HepG2 (cell line): ENCODE data around the gene SMPD3. TPM values are rescaled to one million over a fixed set of nuclear protein-coding genes. Genes with fewer than 3 reads are reported as not detected.

Source experiments
- ATAC-seq: fragments of 200-7000 bp; cut with Tn5 transposase; 3 replicates; pipeline ENCODE4 v1.9.1; 2020; ENCODE audit warnings: mild to moderate bottlenecking, moderate library complexity
- BruUV-seq: library from RNA; stranded (reverse); fragments of 400-500 nt; replicated peaks from 2 replicates; lab custom pipeline; 2021; lab: Mats Ljungman, UMichigan
- CTCF ChIA-PET: fragments of 300-600 bp; formaldehyde crosslinking; extraction: SDS; loops from one replicate; lab custom pipeline; 2021; ENCODE audit warnings: low total read pairs, inconsistent platforms, low intra/inter-chr PET ratio; lab: Yijun Ruan, JAX
- POLR2A ChIA-PET: fragments of 350-600 bp; sonication (Branson Sonifier 250); formaldehyde crosslinking; loops from one replicate; lab custom pipeline; 2020; ENCODE audit warnings: antibody characterized with exemption, inconsistent platforms; lab: Yijun Ruan, JAX
- DNase-seq: peaks from one replicate; pipeline ENCODE4 v3.0.0-alpha.2; 2015; ENCODE audit warnings: low spot score
- FAIRE-seq: peaks from 3 replicates; lab custom pipeline; 2011; peaks lifted over from hg19 to GRCh38; lab: Jason Lieb, UNC
- H2AFZ ChIP-seq: one replicate; pipeline ENCODE4 v1.6.1; 2011; ENCODE audit warnings: low read length, inconsistent platforms
- H3K27ac ChIP-seq: fragments of 300-600 bp; 3 replicates; pipeline ENCODE4 v1.8.0; 2011; ENCODE audit warnings: mixed run types, mild to moderate bottlenecking, mixed read lengths, low read length, inconsistent platforms; ENCODE audit not compliant: insufficient read depth; ENCODE audit errors: extremely low read length
- H3K27me3 ChIP-seq, 2 experiments: fragments of 200-600 bp in 1 of 2; 2 replicates in 1 of 2; 3 replicates in 1 of 2; pipeline versions ENCODE4 v1.6.0 to v1.8.0; 2011; ENCODE audit warnings: low read length in 2 of 2, mild to moderate bottlenecking in 2 of 2, moderate library complexity in 2 of 2, inconsistent platforms in 1 of 2; ENCODE audit not compliant: insufficient read depth in 2 of 2, control insufficient read depth in 1 of 2
- H3K36me3 ChIP-seq, 2 experiments: fragments of 200-600 bp in 1 of 2; replicated peaks in 1 of 2; 2 replicates in 1 of 2; 3 replicates in 1 of 2; pipeline versions ENCODE4 v1.5.1 to v1.8.0; 2011; ENCODE audit warnings: low read length in 2 of 2, inconsistent platforms in 1 of 2; ENCODE audit not compliant: insufficient read depth in 2 of 2, control insufficient read depth in 1 of 2
- H3K4me1 ChIP-seq: 2 replicates; pipeline ENCODE4 v1.5.1; 2012; ENCODE audit warnings: low read length, inconsistent platforms; ENCODE audit not compliant: insufficient read depth
- H3K4me2 ChIP-seq: 2 replicates; pipeline ENCODE4 v1.6.0; 2011; ENCODE audit warnings: low read depth, low read length, inconsistent platforms
- H3K4me3 ChIP-seq, 3 experiments: fragments of 200-600 bp in 1 of 3; sonication (generic), shearing (Covaris generic) in 1 of 3; replicated peaks in 1 of 3; 2 replicates each; pipeline ENCODE4 v1.5.1; 2011 to 2016; ENCODE audit warnings: low read length in 3 of 3, inconsistent platforms in 2 of 3, low read depth in 2 of 3, mild to moderate bottlenecking in 2 of 3, control low read depth in 1 of 3, mixed read lengths in 1 of 3; ENCODE audit not compliant: insufficient read depth in 1 of 3
- H3K79me2 ChIP-seq: one replicate; pipeline ENCODE4 v1.6.1; 2011; ENCODE audit warnings: low read length, inconsistent platforms; ENCODE audit not compliant: insufficient read depth
- H3K9ac ChIP-seq: 2 replicates; pipeline ENCODE4 v1.6.0; 2011; ENCODE audit warnings: mild to moderate bottlenecking, low read depth, low read length, inconsistent platforms; ENCODE audit not compliant: insufficient read depth
- H3K9me3 ChIP-seq: 2 replicates; pipeline ENCODE4 v1.5.1; 2012; ENCODE audit warnings: mild to moderate bottlenecking, low read length
- H4K20me1 ChIP-seq: 2 replicates; pipeline ENCODE4 v1.6.0; 2011; ENCODE audit warnings: inconsistent platforms, mild to moderate bottlenecking, low read length, moderate library complexity; ENCODE audit not compliant: insufficient read depth
- FLYWCH1 ChIP-seq: sonication (generic); formaldehyde crosslinking; IDR thresholded peaks from 2 replicates; pipeline ENCODE4 v1.8.1; 2023; ENCODE audit warnings: mild to moderate bottlenecking, missing genetic modification reagents
- FOSL2 ChIP-seq: sonication (generic); formaldehyde crosslinking; IDR thresholded peaks from 2 replicates; pipeline ENCODE4 v1.4.0; 2020; ENCODE audit warnings: missing genetic modification reagents
- HNRNPLL ChIP-seq: fragments of 200-400 bp; formaldehyde crosslinking; IDR thresholded peaks from 2 replicates; pipeline ENCODE4 v1.6.1; 2017; ENCODE audit warnings: mild to moderate bottlenecking, low read depth, low read length; ENCODE audit not compliant: poor library complexity, severe bottlenecking
- HOXA3 ChIP-seq: sonication (generic); formaldehyde crosslinking; IDR thresholded peaks from 2 replicates; pipeline ENCODE4 v1.5.0; 2020; ENCODE audit warnings: missing genetic modification reagents
- PTBP1 ChIP-seq: fragments of 200-400 bp; formaldehyde crosslinking; IDR thresholded peaks from 2 replicates; pipeline ENCODE4 v1.6.1; 2018; ENCODE audit warnings: low read length, low read depth; ENCODE audit not compliant: poor library complexity, severe bottlenecking
- RNF219 ChIP-seq: sonication (generic); formaldehyde crosslinking; IDR thresholded peaks from 2 replicates; pipeline ENCODE4 v1.5.0; 2020; ENCODE audit warnings: mild to moderate bottlenecking, missing genetic modification reagents
- SP2 ChIP-seq: sonication (generic); formaldehyde crosslinking; IDR thresholded peaks from 2 replicates; pipeline ENCODE4 v1.5.1; 2020; ENCODE audit warnings: mild to moderate bottlenecking, missing genetic modification reagents
- TAF15 ChIP-seq: fragments of 200-400 bp; formaldehyde crosslinking; IDR thresholded peaks from one replicate; pipeline ENCODE4 v1.6.1; 2018; ENCODE audit warnings: mild to moderate bottlenecking, low read depth, low read length; ENCODE audit not compliant: poor library complexity, severe bottlenecking
- TRAFD1 ChIP-seq: sonication (generic); formaldehyde crosslinking; IDR thresholded peaks from 2 replicates; pipeline ENCODE4 v1.5.1; 2020; ENCODE audit warnings: missing genetic modification reagents, mild to moderate bottlenecking, borderline replicate concordance
- ZNF160 ChIP-seq: sonication (generic); formaldehyde crosslinking; IDR thresholded peaks from 2 replicates; pipeline ENCODE4 v1.8.0; 2022; ENCODE audit warnings: mild to moderate bottlenecking, inconsistent platforms, missing genetic modification reagents
- ZNF33A ChIP-seq: sonication (generic); formaldehyde crosslinking; IDR thresholded peaks from 2 replicates; pipeline ENCODE4 v1.5.1; 2020; ENCODE audit warnings: missing genetic modification reagents, mild to moderate bottlenecking, moderate library complexity, borderline replicate concordance
- ZNF430 ChIP-seq: sonication (generic); formaldehyde crosslinking; IDR thresholded peaks from 2 replicates; pipeline ENCODE4 v1.9.0; 2021; ENCODE audit warnings: mild to moderate bottlenecking, missing genetic modification reagents
- ZNF503 ChIP-seq: sonication (generic); formaldehyde crosslinking; IDR thresholded peaks from 2 replicates; pipeline ENCODE4 v1.4.0; 2020; ENCODE audit warnings: missing genetic modification reagents
- ZNF530 ChIP-seq: sonication (generic); formaldehyde crosslinking; IDR thresholded peaks from 2 replicates; pipeline ENCODE4 v1.5.0; 2020; ENCODE audit warnings: low read depth, mild to moderate bottlenecking, missing genetic modification reagents
- WGBS: methylation state at CpG from one replicate; pipeline ENCODE4 v1.1.6; 2017; ENCODE audit warnings: low lambda C conversion rate; 5-methylcytosine and 5-hydroxymethylcytosine counted together
- in situ Hi-C: cut with HindIII; loops from 2 replicates; pipeline ENCODE4 v1.10.0; 2017; ENCODE audit warnings: low pct_unique_long_range_greater_than_20kb; ENCODE audit not compliant: extremely low pct_ligation_motif_present
- intact Hi-C: fragments of 100-400 bp; cut with micrococcal nuclease; formaldehyde crosslinking; loops from one replicate; pipeline ENCODE4 v1.10.0; 2022; ENCODE audit not compliant: unreplicated experiment
- polyA plus RNA-seq, 8 experiments: library from polyadenylated mRNA; depleted of rRNA in 3 of 8; stranded (reverse) in 7 of 8; unstranded in 1 of 8; fragments of >200 nt; fragmentation: Illumina TruSeq in 4 of 8; extraction: Trizol in 4 of 8; gene quantifications; 2 replicates each; pipeline versions ENCODE4 v1.2.1 to v1.2.3, GENCODE V29; 2011 to 2016; ENCODE audit warnings: low read depth in 4 of 8, missing spikeins in 1 of 8, mixed read lengths in 1 of 8; ENCODE audit not compliant: insufficient read depth in 1 of 8
- total RNA-seq, 5 experiments: library from RNA; depleted of rRNA; stranded (reverse); fragments of >200 nt; fragmentation: Illumina TruSeq; extraction: Trizol; gene quantifications; 2 replicates each; pipeline ENCODE4 v1.2.3, GENCODE V29; 2016; ENCODE audit warnings: low read depth in 1 of 5

The SMPD3 gene
- total and polyA plus RNA-seq, 2 of the 13 experiments (the other 11 are each of a cell fraction or from before 2014, with no cell fraction given), result 0.07 to 0.32 TPM

- Histone ChIP-seq H4K20me1 (peaks cover 4% of the 10 kb centered on the region; the same call in 1 of the 2 replicates), H3K4me2 (peak overlapping the region; percentile 97), H3K4me3 (peak overlapping the region; percentile 77 to 91 (median 90)), H2AFZ (no peak overlapping the region), H3K9me3 (no peaks in the 10 kb centered on the region), H3K36me3 (peaks cover 5 to 21% of the 10 kb centered on the region in 2 experiments), H3K79me2 (peaks cover 55% of the 10 kb centered on the region), H3K4me1 (peaks cover 44% of the 10 kb centered on the region), H3K27me3 (no peaks in the 10 kb centered on the region; a peak in 1 of 5 replicates), H3K27ac (peak overlapping the region; percentile 85), H3K9ac (peak overlapping the region; percentile 86)
- intact Hi-C loops, result loop anchor here (1.0 kb wide), 1 partner anchor 18 kb away; no protein-coding TSS in a partner anchor
- CTCF ChIA-PET, result interaction anchor here (1.7 kb wide), 1 partner anchor 47 kb away, joined by 4 read pairs; the partner anchor contains the start of gene SLC7A6
- DNase-seq (no peak), ATAC-seq (peak; percentile 63), FAIRE-seq (no peak)
- in situ Hi-C loops, result no loop called here
- 0% methylated on average over 5 of the region's 29 CpGs for WGBS
- TSS peak; percentile 73 for BruUV-seq
- POLR2A ChIA-PET, result interaction anchor here (0.8 to 2.6 kb wide), 30 partner anchors 9 to 231 kb away, joined by 3 to 89 read pairs (median 8); partner anchors contain the start of genes ESRP2, NFATC3, PLA2G15 and SLC7A6
- TF ChIP-seq HNRNPLL (peak; percentile 79), ZNF430 (CRISPR knock-in tag) (no peak), TAF15 (peak; percentile 63), ZNF530 (CRISPR knock-in tag) (peak; percentile 8; the same call in 1 of the 2 replicates), ZNF503 (CRISPR knock-in tag) (no peak), SP2 (CRISPR knock-in tag) (0 out of 2 replicates have a peak, but pooled peaks have one; percentile 16), ZNF160 (CRISPR knock-in tag) (0 out of 2 replicates have a peak, but pooled peaks have one; percentile 8), PTBP1 (peak; percentile 76), FLYWCH1 (CRISPR knock-in tag) (0 out of 2 replicates have a peak, but pooled peaks have one; percentile 17), TRAFD1 (CRISPR knock-in tag) (0 out of 2 replicates have a peak, but pooled peaks have one; percentile 78), ZNF33A (peak; percentile 92; the same call in 1 of the 2 replicates), FOSL2 (CRISPR knock-in tag) (no peak), HOXA3 (no peak), RNF219 (CRISPR knock-in tag) (0 out of 2 replicates have a peak, but pooled peaks have one; percentile 2)
Observed at GRCh38 chr16:68310437-68310773, 137.9 kb downstream of the SMPD3 start.
